Measurements from ENCODE around the gene SERAC1.
"Not testable (repeated sequence)": the region's sequence is repeated elsewhere in the genome, so short reads cannot be mapped to it uniquely, and the experiment has no call there.

GRCh38 chr6:158152025-158152424, 16.0 kb downstream of the SERAC1 start:
- TF ChIP-seq CTCF (IDR thresholded peaks at IDR 0.05; ENCODE audit: low read length); EZH2 (IDR thresholded peaks at IDR 0.05; ENCODE audit: borderline replicate concordance, low read length): not testable (repeated sequence)
